ENCODE data around the gene ZDHHC8.
A peak's percentile ranks its signal among the peaks of the same experiment; 100 is the strongest.

The ZDHHC8 gene

GRCh38 chr22:20152464-20152890, 20.9 kb downstream of the ZDHHC8 start:
- Histone ChIP-seq H2AK5ac (ENCODE audit: low read depth, low read length) (peak overlapping the region; percentile 92), H3K23ac (ENCODE audit: low read depth, low read length, poor library complexity) (peak overlapping the region; percentile 75), H3K9me3 (replicated peaks in 1 of 2; ENCODE audit: control insufficient read depth in 2 of 2, insufficient read depth in 1 of 2, low read depth in 1 of 2, low read length in 2 of 2) (no peaks in the 10 kb centered on the region), H2BK15ac (ENCODE audit: low read length) (no peak overlapping the region), H3K4ac (ENCODE audit: low read length) (no peak overlapping the region), H2BK12ac (ENCODE audit: low read length) (no peak overlapping the region), H2BK5ac (ENCODE audit: low read length) (peak overlapping the region; percentile 60), H3K36me3 (replicated peaks in 1 of 2; ENCODE audit: control insufficient read depth in 2 of 2, insufficient read depth in 2 of 2, low read length in 2 of 2) (no peaks in the 10 kb centered on the region), H3K4me1 (ENCODE audit: control insufficient read depth in 2 of 2, insufficient read depth in 1 of 2, low read depth in 1 of 2, low read length in 2 of 2) (peaks cover 11 to 32% of the 10 kb centered on the region in 2 donors), H4K8ac (ENCODE audit: low read depth, low read length) (no peak overlapping the region), H3K4me3 (ENCODE audit: low read length in 2 of 2) (peak overlapping the region in 1 of 2 donors; percentile 43), H2AFZ (ENCODE audit: low read length) (no peak overlapping the region), H3K27me3 (ENCODE audit: control insufficient read depth in 3 of 3, insufficient read depth in 3 of 3, low read depth in 1 of 3, low read length in 3 of 3) (no peaks in the 10 kb centered on the region), H3K14ac (ENCODE audit: low read length) (no peak overlapping the region), H4K91ac (ENCODE audit: low read depth, low read length, poor library complexity) (no peak overlapping the region), H3K27ac (replicated peaks; ENCODE audit: low read length) (no peak overlapping the region), H3K9ac (ENCODE audit: low read depth, low read length, poor library complexity) (no peak overlapping the region), H3K18ac (ENCODE audit: low read length) (peak overlapping the region; percentile 87), H3K79me1 (ENCODE audit: low read depth, low read length) (no peaks in the 10 kb centered on the region), H2BK120ac (ENCODE audit: low read depth, low read length) (no peak overlapping the region), H3K4me2 (ENCODE audit: insufficient read depth, low read length, poor library complexity, severe bottlenecking) (no peak overlapping the region)
- DNase-seq (ENCODE audit: low spot score): no peak
- no CpG with 5 or more reads among the region's 14 CpGs for WGBS, 2 donors (ENCODE audit: extremely low coverage in 2 of 2, insufficient read length in 2 of 2, insufficient replicate concordance in 1 of 2)

- peak overlapping the region; percentile 66 for H2BK5ac ChIP-seq (ENCODE audit: low read length)
- peak overlapping the region; percentile 31 for H2BK120ac ChIP-seq (ENCODE audit: low read depth, low read length)
- H2BK15ac ChIP-seq (ENCODE audit: low read length): peak overlapping the region; percentile 71
- H3K36me3 ChIP-seq (replicated peaks in 1 of 2; ENCODE audit: control insufficient read depth in 2 of 2, insufficient read depth in 2 of 2, low read length in 2 of 2): no peaks in the 10 kb centered on the region
- H3K27ac ChIP-seq (replicated peaks; ENCODE audit: low read length): no peak overlapping the region
- no CpG with 5 or more reads among the region's 16 CpGs for WGBS, 2 donors (ENCODE audit: extremely low coverage in 2 of 2, insufficient read length in 2 of 2, insufficient replicate concordance in 1 of 2)
- DNase-seq (ENCODE audit: low spot score): no peak
- peak overlapping the region; percentile 70 for H3K9ac ChIP-seq (ENCODE audit: low read depth, low read length, poor library complexity)
- H4K91ac ChIP-seq (ENCODE audit: low read depth, low read length, poor library complexity): no peak overlapping the region
- no peak overlapping the region for H3K4ac ChIP-seq (ENCODE audit: low read length)
- peak overlapping the region; percentile 66 for H3K23ac ChIP-seq (ENCODE audit: low read depth, low read length, poor library complexity)
- H3K27me3 ChIP-seq (ENCODE audit: control insufficient read depth in 3 of 3, insufficient read depth in 3 of 3, low read depth in 1 of 3, low read length in 3 of 3): no peaks in the 10 kb centered on the region
- no peak overlapping the region for H3K4me2 ChIP-seq (ENCODE audit: insufficient read depth, low read length, poor library complexity, severe bottlenecking)
- H3K14ac ChIP-seq (ENCODE audit: low read length): peak overlapping the region; percentile 94
- peak overlapping the region; percentile 86 for H2AK5ac ChIP-seq (ENCODE audit: low read depth, low read length)
- H4K8ac ChIP-seq (ENCODE audit: low read depth, low read length): no peak overlapping the region
- no peak overlapping the region for H2BK12ac ChIP-seq (ENCODE audit: low read length)
- peak overlapping the region; percentile 0 for H3K18ac ChIP-seq (ENCODE audit: low read length)
- H3K4me1 ChIP-seq (ENCODE audit: control insufficient read depth in 2 of 2, insufficient read depth in 1 of 2, low read depth in 1 of 2, low read length in 2 of 2): peaks cover 13 to 35% of the 10 kb centered on the region in 2 donors
- H3K4me3 ChIP-seq (ENCODE audit: low read length in 2 of 2): no peak overlapping the region
- peaks cover 0 to 2% of the 10 kb centered on the region in 2 donors for H3K9me3 ChIP-seq (replicated peaks in 1 of 2; ENCODE audit: control insufficient read depth in 2 of 2, insufficient read depth in 1 of 2, low read depth in 1 of 2, low read length in 2 of 2)
- no peaks in the 10 kb centered on the region for H3K79me1 ChIP-seq (ENCODE audit: low read depth, low read length)
- peak overlapping the region; percentile 21 for H2AFZ ChIP-seq (ENCODE audit: low read length)
Measured at GRCh38 chr22:20153945-20154344, 22.3 kb downstream of the ZDHHC8 start.

GRCh38 chr22:20154602-20155187, 23.1 kb downstream of the ZDHHC8 start:
- peaks cover 16 to 35% of the 10 kb centered on the region in 2 donors for H3K4me1 ChIP-seq (ENCODE audit: control insufficient read depth in 2 of 2, insufficient read depth in 1 of 2, low read depth in 1 of 2, low read length in 2 of 2)
- H2BK120ac ChIP-seq (ENCODE audit: low read depth, low read length): peak overlapping the region; percentile 31
- peak overlapping the region; percentile 66 for H3K23ac ChIP-seq (ENCODE audit: low read depth, low read length, poor library complexity)
- peak overlapping the region; percentile 76 for H3K18ac ChIP-seq (ENCODE audit: low read length)
- peak overlapping the region; percentile 66 for H2BK5ac ChIP-seq (ENCODE audit: low read length)
- WGBS, 2 donors (ENCODE audit: extremely low coverage in 2 of 2, insufficient read length in 2 of 2, insufficient replicate concordance in 1 of 2): no CpG with 5 or more reads among the region's 14 CpGs
- H3K4ac ChIP-seq (ENCODE audit: low read length): no peak overlapping the region
- no peak overlapping the region for H3K27ac ChIP-seq (replicated peaks; ENCODE audit: low read length)
- H4K8ac ChIP-seq (ENCODE audit: low read depth, low read length): peak overlapping the region; percentile 43
- DNase-seq (ENCODE audit: low spot score): no peak
- H3K4me2 ChIP-seq (ENCODE audit: insufficient read depth, low read length, poor library complexity, severe bottlenecking): no peak overlapping the region
- H3K4me3 ChIP-seq (ENCODE audit: low read length in 2 of 2): peak overlapping the region in 1 of 2 donors; percentile 8
- no peaks in the 10 kb centered on the region for H3K27me3 ChIP-seq (ENCODE audit: control insufficient read depth in 3 of 3, insufficient read depth in 3 of 3, low read depth in 1 of 3, low read length in 3 of 3)
- no peaks in the 10 kb centered on the region for H3K36me3 ChIP-seq (replicated peaks in 1 of 2; ENCODE audit: control insufficient read depth in 2 of 2, insufficient read depth in 2 of 2, low read length in 2 of 2)
- H3K14ac ChIP-seq (ENCODE audit: low read length): peak overlapping the region; percentile 94
- H3K79me1 ChIP-seq (ENCODE audit: low read depth, low read length): no peaks in the 10 kb centered on the region
- peak overlapping the region; percentile 86 for H2AK5ac ChIP-seq (ENCODE audit: low read depth, low read length)
- H2AFZ ChIP-seq (ENCODE audit: low read length): peak overlapping the region; percentile 81
- H3K9ac ChIP-seq (ENCODE audit: low read depth, low read length, poor library complexity): peak overlapping the region; percentile 44
- H2BK15ac ChIP-seq (ENCODE audit: low read length): no peak overlapping the region
- peak overlapping the region; percentile 92 for H4K91ac ChIP-seq (ENCODE audit: low read depth, low read length, poor library complexity)
- H2BK12ac ChIP-seq (ENCODE audit: low read length): peak overlapping the region; percentile 41
- H3K9me3 ChIP-seq (replicated peaks in 1 of 2; ENCODE audit: control insufficient read depth in 2 of 2, insufficient read depth in 1 of 2, low read depth in 1 of 2, low read length in 2 of 2): peaks cover 0 to 2% of the 10 kb centered on the region in 2 donors

- no peaks in the 10 kb centered on the region for H3K36me3 ChIP-seq (replicated peaks in 1 of 2; ENCODE audit: control insufficient read depth in 2 of 2, insufficient read depth in 2 of 2, low read length in 2 of 2)
- no peak overlapping the region for H3K4ac ChIP-seq (ENCODE audit: low read length)
- no peak overlapping the region for H3K4me2 ChIP-seq (ENCODE audit: insufficient read depth, low read length, poor library complexity, severe bottlenecking)
- DNase-seq (ENCODE audit: low spot score): no peak
- peaks cover 16 to 35% of the 10 kb centered on the region in 2 donors for H3K4me1 ChIP-seq (ENCODE audit: control insufficient read depth in 2 of 2, insufficient read depth in 1 of 2, low read depth in 1 of 2, low read length in 2 of 2)
- H3K79me1 ChIP-seq (ENCODE audit: low read depth, low read length): no peaks in the 10 kb centered on the region
- whole genome bisulfite sequencing, 2 donors (ENCODE audit: extremely low coverage in 2 of 2, insufficient read length in 2 of 2, insufficient replicate concordance in 1 of 2): no CpG with 5 or more reads among the region's 30 CpGs
- peak overlapping the region; percentile 81 for H2AFZ ChIP-seq (ENCODE audit: low read length)
- peak overlapping the region in 1 of 2 donors; percentile 8 for H3K4me3 ChIP-seq (ENCODE audit: low read length in 2 of 2)
- no peak overlapping the region for H3K23ac ChIP-seq (ENCODE audit: low read depth, low read length, poor library complexity)
- H4K91ac ChIP-seq (ENCODE audit: low read depth, low read length, poor library complexity): no peak overlapping the region
- peak overlapping the region; percentile 75 for H2AK5ac ChIP-seq (ENCODE audit: low read depth, low read length)
- H3K27ac ChIP-seq (replicated peaks; ENCODE audit: low read length): no peak overlapping the region
- peak overlapping the region; percentile 89 for H3K14ac ChIP-seq (ENCODE audit: low read length)
- H2BK15ac ChIP-seq (ENCODE audit: low read length): peak overlapping the region; percentile 49
- no peaks in the 10 kb centered on the region for H3K27me3 ChIP-seq (ENCODE audit: control insufficient read depth in 3 of 3, insufficient read depth in 3 of 3, low read depth in 1 of 3, low read length in 3 of 3)
- peak overlapping the region; percentile 71 for H3K18ac ChIP-seq (ENCODE audit: low read length)
- H2BK5ac ChIP-seq (ENCODE audit: low read length): no peak overlapping the region
- H3K9me3 ChIP-seq (replicated peaks in 1 of 2; ENCODE audit: control insufficient read depth in 2 of 2, insufficient read depth in 1 of 2, low read depth in 1 of 2, low read length in 2 of 2): peaks cover 0 to 2% of the 10 kb centered on the region in 2 donors
- H2BK12ac ChIP-seq (ENCODE audit: low read length): no peak overlapping the region
- H4K8ac ChIP-seq (ENCODE audit: low read depth, low read length): no peak overlapping the region
- H3K9ac ChIP-seq (ENCODE audit: low read depth, low read length, poor library complexity): peak overlapping the region; percentile 37
- H2BK120ac ChIP-seq (ENCODE audit: low read depth, low read length): no peak overlapping the region
Measured at GRCh38 chr22:20155330-20156041, 23.9 kb downstream of the ZDHHC8 start.
